NT2/D1 (cell line): ENCODE measurements around the gene LARGE1.

ENCODE experiments used
- SUZ12 ChIP-seq: IDR thresholded peaks from 2 replicates; pipeline ENCODE4 v1.6.1; 2011; ENCODE audit not compliant: insufficient read length, insufficient read depth; ENCODE audit errors: extremely low read depth
- YY1 ChIP-seq: IDR thresholded peaks from 2 replicates; pipeline ENCODE4 v1.6.1; 2011; ENCODE audit not compliant: insufficient read length, insufficient read depth

- no peak for TF ChIP-seq YY1
- TF ChIP-seq SUZ12 = no peak
These were observed 664.5 kb downstream of the LARGE1 start for GRCh38 chr22:33255791-33256190.
